Lower leg skin (tissue), 3 donors: ENCODE data around the gene C1QTNF1.

Experiments
- CTCF ChIP-seq, 3 donors: fragments of 450-650 bp; IDR thresholded peaks; one replicate each; pipeline ENCODE4 v1.5.1; 2016; ENCODE audit warnings: antibody characterized with exemption in 3 of 3, mild to moderate bottlenecking in 3 of 3, moderate library complexity in 2 of 3
- POLR2A ChIP-seq, 2 donors: fragments of 450-650 bp; IDR thresholded peaks; one replicate each; pipeline ENCODE4 v1.6.1; 2016 to 2017; ENCODE audit warnings: antibody characterized with exemption in 2 of 2, mild to moderate bottlenecking in 1 of 2, moderate library complexity in 1 of 2

- TF ChIP-seq CTCF (IDR thresholded peaks at IDR 0.05), result no peak
- TF ChIP-seq POLR2A (IDR thresholded peaks at IDR 0.05), result no peak
These were observed 726 bp upstream of the C1QTNF1 start for GRCh38 chr17:79023180-79023705.
